Choroid plexus epithelial cell (primary cell): Measurements from ENCODE around the gene ZEB2.
"Not testable (repeated sequence)": the region's sequence is repeated elsewhere in the genome, so short reads cannot be mapped to it uniquely, and the experiment has no call there.

Source experiments
- DNase-seq: peaks from one replicate; pipeline ENCODE4 v3.0.0-alpha.2; 2010; ENCODE audit warnings: low read depth
- H3K4me3 ChIP-seq: 2 replicates; pipeline ENCODE4 v1.5.1; 2011; ENCODE audit warnings: low read depth, mild to moderate bottlenecking, control low read depth, low read length, moderate library complexity
- TF ChIP-seq, protein P1 (sequence below): conservative IDR thresholded peaks from 2 replicates; pipeline ENCODE4 v1.5.1; 2011; ENCODE audit warnings: low read depth, mild to moderate bottlenecking, control low read depth, inconsistent platforms, low read length, moderate library complexity

ZEB2 gene

DNA sequence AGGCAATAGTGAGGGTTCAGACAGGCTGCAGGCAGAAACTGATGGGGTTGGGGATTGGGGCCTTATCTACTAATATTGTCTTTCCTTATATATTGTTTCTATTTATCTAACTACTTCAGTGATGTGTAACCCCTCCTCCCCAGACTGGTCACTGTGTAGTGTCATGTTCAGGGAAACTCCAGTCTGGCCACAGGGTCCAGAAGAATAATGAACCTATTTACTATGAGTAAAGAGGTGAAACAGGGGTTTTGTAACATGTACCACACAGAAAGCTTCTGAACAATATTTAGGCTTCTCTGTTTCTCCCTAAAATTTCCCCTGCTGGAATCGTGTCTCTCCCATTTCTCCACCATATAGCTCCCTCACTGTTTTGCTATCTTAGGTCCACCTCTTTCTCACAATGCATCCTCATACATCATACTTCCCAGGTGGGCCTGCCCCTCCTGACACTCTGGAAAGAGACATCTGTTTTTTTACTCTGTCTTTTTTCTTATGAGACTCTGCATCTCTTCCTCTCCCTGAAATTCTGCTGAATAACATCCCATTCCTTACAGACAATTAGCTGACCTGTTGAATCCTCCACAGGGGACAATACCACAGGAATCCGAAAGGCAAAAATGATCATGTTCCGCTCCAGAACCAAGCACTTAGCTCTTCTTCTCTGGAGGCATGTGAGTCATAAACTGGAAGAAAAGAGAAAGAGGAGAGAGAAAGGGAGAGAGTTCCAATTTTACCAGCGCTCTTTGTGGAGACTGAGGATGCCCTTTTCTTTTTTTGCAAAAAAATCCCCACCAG lies 154.8 kb downstream of the ZEB2 start:
- TF ChIP-seq, protein P1, sequence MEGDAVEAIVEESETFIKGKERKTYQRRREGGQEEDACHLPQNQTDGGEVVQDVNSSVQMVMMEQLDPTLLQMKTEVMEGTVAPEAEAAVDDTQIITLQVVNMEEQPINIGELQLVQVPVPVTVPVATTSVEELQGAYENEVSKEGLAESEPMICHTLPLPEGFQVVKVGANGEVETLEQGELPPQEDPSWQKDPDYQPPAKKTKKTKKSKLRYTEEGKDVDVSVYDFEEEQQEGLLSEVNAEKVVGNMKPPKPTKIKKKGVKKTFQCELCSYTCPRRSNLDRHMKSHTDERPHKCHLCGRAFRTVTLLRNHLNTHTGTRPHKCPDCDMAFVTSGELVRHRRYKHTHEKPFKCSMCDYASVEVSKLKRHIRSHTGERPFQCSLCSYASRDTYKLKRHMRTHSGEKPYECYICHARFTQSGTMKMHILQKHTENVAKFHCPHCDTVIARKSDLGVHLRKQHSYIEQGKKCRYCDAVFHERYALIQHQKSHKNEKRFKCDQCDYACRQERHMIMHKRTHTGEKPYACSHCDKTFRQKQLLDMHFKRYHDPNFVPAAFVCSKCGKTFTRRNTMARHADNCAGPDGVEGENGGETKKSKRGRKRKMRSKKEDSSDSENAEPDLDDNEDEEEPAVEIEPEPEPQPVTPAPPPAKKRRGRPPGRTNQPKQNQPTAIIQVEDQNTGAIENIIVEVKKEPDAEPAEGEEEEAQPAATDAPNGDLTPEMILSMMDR, result no peak
- no peak overlapping the region for H3K4me3 ChIP-seq
- DNase-seq, result peak; percentile 97

GRCh38 chr2:144364247-144364646 lies 155.7 kb downstream of the ZEB2 start:
- H3K4me3 ChIP-seq, result not testable (repeated sequence)

DNA sequence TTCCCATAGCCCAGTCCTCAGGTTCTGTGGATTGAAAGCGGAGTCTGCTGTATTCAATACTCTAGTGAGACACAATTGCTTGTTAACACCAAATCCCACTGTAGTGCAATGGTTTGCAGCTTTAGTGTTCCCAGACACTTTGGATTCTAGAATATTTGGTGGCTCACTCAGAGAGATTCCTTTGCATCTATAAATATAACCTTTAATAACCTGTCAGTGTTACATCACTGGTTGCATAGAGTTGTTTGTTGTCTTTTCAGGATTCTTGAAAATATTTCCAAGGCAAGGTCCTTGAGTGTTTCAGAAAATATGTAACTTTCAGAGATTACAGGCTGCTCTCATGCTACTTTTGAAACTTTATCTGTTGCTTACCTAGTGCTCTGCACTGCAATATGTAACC lies 157.5 kb downstream of the ZEB2 start:
- peak; percentile 78 for DNase-seq
- H3K4me3 ChIP-seq, result no peak overlapping the region
- TF ChIP-seq, protein P1, result no peak

More at GRCh38 chr2:144364247-144364646, 155.7 kb downstream of the ZEB2 start:
- not testable (repeated sequence) for DNase-seq

DNA sequence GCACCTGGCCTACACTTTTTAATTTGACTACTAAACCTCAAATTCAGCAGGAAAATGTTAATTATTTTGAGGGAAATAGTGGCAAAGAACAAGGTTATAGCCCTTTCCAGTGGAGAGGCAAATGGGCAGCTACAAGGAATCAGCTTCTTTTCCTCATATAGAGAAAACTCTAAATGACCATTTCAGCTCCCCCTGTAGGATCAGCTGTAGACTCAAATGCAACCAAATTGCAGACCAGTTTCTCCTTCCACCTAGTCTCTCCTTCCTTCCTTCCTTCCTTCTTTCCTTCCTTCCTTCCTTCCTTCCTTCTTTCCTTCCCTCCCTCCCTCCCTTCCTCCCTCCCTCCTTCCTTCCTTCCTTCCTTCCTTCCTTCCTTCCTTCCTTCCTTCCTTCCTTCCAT lies 158.2 kb downstream of the ZEB2 start:
- H3K4me3 ChIP-seq, result no peak overlapping the region
- DNase-seq, result no peak
- TF ChIP-seq, protein P1, result peak; percentile 32

GRCh38 chr2:144359684-144360083 lies 160.2 kb downstream of the ZEB2 start:
- no peak for DNase-seq
- TF ChIP-seq, protein P1, result no peak
- H3K4me3 ChIP-seq, result no peak overlapping the region

- TF ChIP-seq, protein P1, result no peak
- H3K4me3 ChIP-seq, result no peak overlapping the region
- DNase-seq, result peak; percentile 67
Observed at GRCh38 chr2:144358979-144359541, 160.9 kb downstream of the ZEB2 start.

- H3K4me3 ChIP-seq, result no peak overlapping the region
- DNase-seq, result no peak
- TF ChIP-seq, protein P1, result no peak
Observed at GRCh38 chr2:144358374-144358964, 161.4 kb downstream of the ZEB2 start.
